ENCODE data around the gene RNASE11. TPM values are rescaled to one million over a fixed set of nuclear protein-coding genes. Genes with fewer than 3 reads are reported as not detected.
"Not testable (repeated sequence)": the region's sequence is repeated elsewhere in the genome, so short reads cannot be mapped to it uniquely, and the experiment has no call there.

RNASE11 gene
- total and polyA plus RNA-seq, 9 of the 15 experiments (the other 6 are each of a cell fraction or from before 2014, with no cell fraction given): 0.16 to 0.29 (median 0.22) TPM; not detected in 6

DNA sequence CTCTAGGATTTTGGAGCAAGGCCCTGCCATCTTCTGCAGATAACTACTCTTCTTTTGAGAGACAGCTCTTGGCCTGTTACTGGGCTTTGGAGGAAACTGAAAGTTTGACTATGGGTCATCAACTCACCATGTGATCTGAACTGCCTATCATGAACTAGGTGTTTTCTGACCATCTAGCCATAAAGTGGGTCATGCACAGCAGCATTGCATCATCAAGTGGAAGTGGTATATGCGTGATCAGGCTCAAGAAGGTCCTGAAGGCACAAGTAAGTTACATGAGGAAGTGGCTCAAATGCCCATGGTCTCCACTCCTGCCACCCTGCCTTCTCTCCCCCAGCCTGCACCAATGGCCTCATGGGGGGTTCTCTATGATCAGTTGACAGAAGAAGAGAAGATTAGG, 17.1 kb downstream of the RNASE11 start:
- H3K27me3 ChIP-seq (ENCODE audit: control insufficient read depth in 2 of 2, insufficient read depth in 2 of 2, low read length in 2 of 2); ATAC-seq; in situ Hi-C loops (cut with MboI); DNase-seq (ENCODE audit: extremely low read depth in 1 of 4, low spot score in 3 of 4); H3K4me2 ChIP-seq (ENCODE audit: insufficient read depth, low read length); H3K4me3 ChIP-seq; H3K27ac ChIP-seq (ENCODE audit: extremely low read depth, low read depth, low read length); H3K9me3 ChIP-seq (replicated peaks; ENCODE audit: control insufficient read depth, insufficient read depth, low read depth, low read length); CTCF ChIA-PET (ENCODE audit: low intra/inter-chr PET ratio); H3K9me1 ChIP-seq (ENCODE audit: control insufficient read depth, insufficient read depth, low read length); H3K9ac ChIP-seq (ENCODE audit: insufficient read depth in 1 of 2, low read depth in 2 of 2, low read length in 2 of 2); H4K20me1 ChIP-seq (replicated peaks; ENCODE audit: control insufficient read depth, insufficient read depth, low read length); BruUV-seq (replicated peaks); intact Hi-C loops (cut with micrococcal nuclease); H3K79me2 ChIP-seq (ENCODE audit: control insufficient read depth, insufficient read depth, low read length); H3K36me3 ChIP-seq (ENCODE audit: control insufficient read depth, insufficient read depth, low read length); POLR2A ChIA-PET; FAIRE-seq; H2AFZ ChIP-seq (ENCODE audit: low read depth, low read length); H3K4me1 ChIP-seq (replicated peaks in 1 of 2; ENCODE audit: control insufficient read depth in 2 of 2, insufficient read depth in 2 of 2, low read length in 2 of 2): not testable (repeated sequence)
- TF ChIP-seq, protein P1, sequence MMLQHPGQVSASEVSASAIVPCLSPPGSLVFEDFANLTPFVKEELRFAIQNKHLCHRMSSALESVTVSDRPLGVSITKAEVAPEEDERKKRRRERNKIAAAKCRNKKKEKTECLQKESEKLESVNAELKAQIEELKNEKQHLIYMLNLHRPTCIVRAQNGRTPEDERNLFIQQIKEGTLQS (IDR thresholded peaks at IDR 0.05): peak; percentile 89
- TF ChIP-seq, protein P1 (CRISPR knock-in tag; conservative IDR thresholded peaks at IDR 0.05): not testable (repeated sequence)
- TF ChIP-seq CEBPB (tag; IDR thresholded peaks at IDR 0.05) (peak; percentile 64), GABPA (tag; conservative IDR thresholded peaks at IDR 0.05; ENCODE audit: low read depth) (0 out of 2 replicates have a peak, but pooled peaks have one; percentile 28), CEBPG (CRISPR knock-in tag; IDR thresholded peaks at IDR 0.05) (peak; percentile 39; the same call in 1 of the 2 replicates), CEBPG (tag; conservative IDR thresholded peaks at IDR 0.05 in 1 of 2, IDR thresholded peaks at IDR 0.05 in 1 of 2) (peak; percentile 82)
- TF ChIP-seq, protein P2, sequence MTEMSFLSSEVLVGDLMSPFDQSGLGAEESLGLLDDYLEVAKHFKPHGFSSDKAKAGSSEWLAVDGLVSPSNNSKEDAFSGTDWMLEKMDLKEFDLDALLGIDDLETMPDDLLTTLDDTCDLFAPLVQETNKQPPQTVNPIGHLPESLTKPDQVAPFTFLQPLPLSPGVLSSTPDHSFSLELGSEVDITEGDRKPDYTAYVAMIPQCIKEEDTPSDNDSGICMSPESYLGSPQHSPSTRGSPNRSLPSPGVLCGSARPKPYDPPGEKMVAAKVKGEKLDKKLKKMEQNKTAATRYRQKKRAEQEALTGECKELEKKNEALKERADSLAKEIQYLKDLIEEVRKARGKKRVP (CRISPR knock-in tag; IDR thresholded peaks at IDR 0.05): 0 out of 2 replicates have a peak, but pooled peaks have one; percentile 48
- TF ChIP-seq, protein P3, sequence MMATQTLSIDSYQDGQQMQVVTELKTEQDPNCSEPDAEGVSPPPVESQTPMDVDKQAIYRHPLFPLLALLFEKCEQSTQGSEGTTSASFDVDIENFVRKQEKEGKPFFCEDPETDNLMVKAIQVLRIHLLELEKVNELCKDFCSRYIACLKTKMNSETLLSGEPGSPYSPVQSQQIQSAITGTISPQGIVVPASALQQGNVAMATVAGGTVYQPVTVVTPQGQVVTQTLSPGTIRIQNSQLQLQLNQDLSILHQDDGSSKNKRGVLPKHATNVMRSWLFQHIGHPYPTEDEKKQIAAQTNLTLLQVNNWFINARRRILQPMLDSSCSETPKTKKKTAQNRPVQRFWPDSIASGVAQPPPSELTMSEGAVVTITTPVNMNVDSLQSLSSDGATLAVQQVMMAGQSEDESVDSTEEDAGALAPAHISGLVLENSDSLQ (IDR thresholded peaks at IDR 0.05): peak; percentile 28; the same call in 1 of the 2 replicates
- 36% methylated on average over 1 of the region's 1 CpG for WGBS (ENCODE audit: insufficient coverage, low coverage, missing lambda C conversion rate)

DNA sequence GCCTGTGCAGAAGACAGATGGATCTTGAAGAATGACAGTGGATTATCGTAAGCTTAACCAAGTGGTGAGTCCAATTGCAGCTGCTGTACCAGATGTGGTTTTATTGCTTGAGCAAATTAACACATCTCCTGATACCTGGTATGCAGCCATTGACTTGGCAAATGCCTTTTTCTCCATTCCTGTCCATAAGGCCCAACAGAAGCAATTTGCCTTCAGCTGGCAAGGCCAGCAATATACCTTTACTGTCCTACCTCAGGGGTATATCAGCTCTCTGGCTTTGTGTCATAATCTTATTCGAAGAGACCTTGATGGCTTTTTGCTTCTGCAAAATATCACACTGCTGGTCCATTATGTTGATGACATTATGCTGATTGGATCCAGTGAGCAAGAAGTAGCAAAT, 17.9 kb downstream of the RNASE11 start:
- in situ Hi-C loops (cut with MboI): not testable (repeated sequence)

More for the DNA sequence above, 17.9 kb downstream of the RNASE11 start:
- H3K4me1 ChIP-seq (replicated peaks in 1 of 2; ENCODE audit: control insufficient read depth in 2 of 2, insufficient read depth in 2 of 2, low read length in 2 of 2); H3K27me3 ChIP-seq (ENCODE audit: control insufficient read depth in 2 of 2, insufficient read depth in 2 of 2, low read length in 2 of 2); H3K4me3 ChIP-seq; H3K9ac ChIP-seq (ENCODE audit: insufficient read depth in 1 of 2, low read depth in 2 of 2, low read length in 2 of 2); H3K4me2 ChIP-seq (ENCODE audit: insufficient read depth, low read length); H4K20me1 ChIP-seq (replicated peaks; ENCODE audit: control insufficient read depth, insufficient read depth, low read length); H2AFZ ChIP-seq (ENCODE audit: low read depth, low read length); intact Hi-C loops (cut with micrococcal nuclease); H3K27ac ChIP-seq (ENCODE audit: extremely low read depth, low read depth, low read length); H3K36me3 ChIP-seq (ENCODE audit: control insufficient read depth, insufficient read depth, low read length); H3K9me3 ChIP-seq (replicated peaks; ENCODE audit: control insufficient read depth, insufficient read depth, low read depth, low read length); DNase-seq (ENCODE audit: extremely low read depth in 1 of 4, low spot score in 3 of 4); H3K79me2 ChIP-seq (ENCODE audit: control insufficient read depth, insufficient read depth, low read length); ATAC-seq; CTCF ChIA-PET (ENCODE audit: low intra/inter-chr PET ratio); BruUV-seq (replicated peaks); FAIRE-seq; H3K9me1 ChIP-seq (ENCODE audit: control insufficient read depth, insufficient read depth, low read length); POLR2A ChIA-PET: not testable (repeated sequence)
- WGBS (ENCODE audit: insufficient coverage, low coverage, missing lambda C conversion rate): 51% methylated on average over 2 of the region's 2 CpGs

Measured in K562 (cell line).